HG02840 (cell line): Measurements from ENCODE around the gene PSME3IP1.

Source experiments
- ATAC-seq: cut with Tn5 transposase; IDR thresholded peaks from one replicate; pipeline ENCODE4 v1.9.1; 2021; ENCODE audit warnings: mild to moderate bottlenecking, moderate library complexity, moderate number of reproducible peaks; ENCODE audit not compliant: unreplicated experiment, low FRiP score

Gene PSME3IP1

DNA sequence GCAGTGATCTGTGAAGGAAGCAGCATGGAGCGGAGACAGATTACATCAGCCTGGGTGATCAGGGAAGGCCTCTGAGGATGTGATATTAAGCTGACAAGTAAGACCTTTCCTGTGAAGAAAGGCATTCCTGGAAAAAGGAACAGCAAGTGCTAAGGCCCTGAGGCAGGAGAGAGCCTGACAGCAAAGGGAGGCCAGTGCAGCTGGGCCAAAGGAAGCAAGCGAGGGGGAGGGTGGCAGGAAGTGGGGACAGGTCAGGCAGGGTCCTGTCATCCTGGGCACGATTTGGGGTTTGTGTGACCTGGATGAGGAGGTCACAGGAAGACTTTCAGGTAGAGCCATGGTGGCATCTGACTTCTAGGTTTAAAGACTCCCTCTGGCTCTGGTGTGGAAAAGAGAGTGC lies 81.1 kb downstream of the PSME3IP1 start:
- no peak for ATAC-seq

DNA sequence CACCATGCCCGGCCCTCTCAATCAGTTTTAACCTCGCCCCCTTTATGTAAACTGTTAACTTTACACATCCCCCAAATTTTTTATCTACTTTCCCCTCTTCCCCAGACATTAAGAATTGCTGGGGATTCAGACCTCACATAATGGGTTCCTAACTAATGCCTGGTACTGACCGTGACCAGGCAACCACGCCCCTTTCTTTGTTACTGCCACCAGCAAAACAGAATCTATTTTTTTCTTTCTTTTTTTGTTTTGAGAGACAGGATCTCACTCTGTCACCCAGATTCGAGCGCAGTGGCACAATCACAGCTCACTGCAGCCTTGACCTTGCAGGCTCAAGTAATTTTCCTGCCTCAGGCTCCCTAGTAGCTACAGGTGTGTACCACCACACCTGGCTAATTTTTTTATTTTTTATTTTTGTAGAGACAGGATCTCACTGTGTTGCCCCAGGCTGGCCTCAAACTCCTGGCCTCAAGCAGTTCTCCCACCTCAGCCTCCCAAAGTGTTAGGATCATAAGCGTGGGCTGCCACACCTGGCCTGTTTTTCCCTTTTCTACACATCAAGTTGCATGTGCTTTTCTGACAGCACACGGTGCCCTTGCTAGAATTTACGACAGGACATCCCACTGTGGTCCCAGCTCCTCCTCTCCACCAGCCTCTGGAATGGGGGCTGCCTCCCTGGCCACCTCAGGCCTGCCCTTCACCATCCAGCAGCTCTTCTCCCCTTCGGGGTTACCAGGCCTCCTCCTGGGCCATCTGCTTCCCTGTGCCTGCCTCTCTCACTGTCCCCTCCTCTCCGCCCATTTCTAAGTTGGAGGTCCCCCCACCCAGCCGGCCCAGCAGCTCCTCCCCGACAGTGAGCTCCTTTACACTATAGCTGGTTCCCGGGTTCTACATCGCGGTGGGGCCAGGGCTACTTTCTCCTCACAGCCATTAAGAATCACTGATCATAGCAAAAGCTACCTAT lies 82.7 kb downstream of the PSME3IP1 start:
- no peak for ATAC-seq
